Neuronal stem cell (in vitro differentiated cells): Measurements from ENCODE around the gene NTMT2.

Source experiments
- DNase-seq: peaks from one replicate; pipeline ENCODE4 v3.0.0-alpha.2; 2013; ENCODE audit warnings: low spot score
- H2AFZ ChIP-seq: one replicate; pipeline ENCODE4 v1.6.1; 2013; ENCODE audit warnings: mild to moderate bottlenecking, low read length, inconsistent platforms
- H2AK5ac ChIP-seq: 2 replicates; pipeline ENCODE4 v1.6.1; 2013; ENCODE audit warnings: low read depth, mild to moderate bottlenecking, inconsistent platforms, low read length, moderate library complexity, mixed read lengths
- H2BK120ac ChIP-seq: 2 replicates; pipeline ENCODE4 v1.6.1; 2013; ENCODE audit warnings: low read depth, mild to moderate bottlenecking, inconsistent platforms, low read length, moderate library complexity, mixed read lengths
- H2BK12ac ChIP-seq: one replicate; pipeline ENCODE4 v1.6.1; 2013; ENCODE audit warnings: low read length, inconsistent platforms
- H2BK15ac ChIP-seq: 2 replicates; pipeline ENCODE4 v1.6.1; 2013; ENCODE audit warnings: mild to moderate bottlenecking, low read length, inconsistent platforms, mixed read lengths
- H2BK5ac ChIP-seq: one replicate; pipeline ENCODE4 v1.6.1; 2013; ENCODE audit warnings: inconsistent platforms, mild to moderate bottlenecking, low read length, moderate library complexity
- H3K14ac ChIP-seq: one replicate; pipeline ENCODE4 v1.6.1; 2013; ENCODE audit warnings: low read length, inconsistent platforms
- H3K18ac ChIP-seq: 2 replicates; pipeline ENCODE4 v1.6.1; 2013; ENCODE audit warnings: low read length, inconsistent platforms
- H3K23ac ChIP-seq: 2 replicates; pipeline ENCODE4 v1.6.1; 2013; ENCODE audit warnings: low read depth, mild to moderate bottlenecking, mixed read lengths, low read length, inconsistent platforms; ENCODE audit not compliant: poor library complexity
- H3K27ac ChIP-seq: replicated peaks from 3 replicates; pipeline ENCODE4 v1.5.1; 2013; ENCODE audit warnings: low read length, inconsistent platforms
- H3K27me3 ChIP-seq, 3 experiments: 2 replicates each; pipeline ENCODE4 v1.6.1; 2013; ENCODE audit warnings: low read length in 3 of 3, mild to moderate bottlenecking in 2 of 3, inconsistent platforms in 1 of 3, low read depth in 1 of 3, mixed read lengths in 1 of 3, moderate library complexity in 1 of 3; ENCODE audit not compliant: control insufficient read depth in 3 of 3, insufficient read depth in 3 of 3
- H3K36me3 ChIP-seq, 2 donors: replicated peaks in 1 of 2; 2 replicates each; pipeline ENCODE4 v1.6.1; 2013; ENCODE audit warnings: low read length in 2 of 2; ENCODE audit not compliant: control insufficient read depth in 2 of 2, insufficient read depth in 2 of 2
- H3K4ac ChIP-seq: 2 replicates; pipeline ENCODE4 v1.6.1; 2013; ENCODE audit warnings: inconsistent platforms, mild to moderate bottlenecking, low read length, moderate library complexity
- H3K4me1 ChIP-seq, 2 donors: 1 replicate in 1 of 2; 2 replicates in 1 of 2; pipeline ENCODE4 v1.6.1; 2013; ENCODE audit warnings: low read length in 2 of 2, low read depth in 1 of 2; ENCODE audit not compliant: control insufficient read depth in 2 of 2, insufficient read depth in 1 of 2
- H3K4me2 ChIP-seq: one replicate; pipeline ENCODE4 v1.6.1; 2013; ENCODE audit warnings: mild to moderate bottlenecking, low read length, inconsistent platforms; ENCODE audit not compliant: insufficient read depth, poor library complexity, severe bottlenecking
- H3K4me3 ChIP-seq, 2 donors: 2 replicates each; pipeline ENCODE4 v1.5.1; 2013; ENCODE audit warnings: low read length in 2 of 2, mild to moderate bottlenecking in 2 of 2, inconsistent platforms in 1 of 2, moderate library complexity in 1 of 2
- H3K79me1 ChIP-seq: one replicate; pipeline ENCODE4 v1.6.1; 2013; ENCODE audit warnings: low read depth, mild to moderate bottlenecking, inconsistent platforms, low read length, moderate library complexity
- H3K9ac ChIP-seq: one replicate; pipeline ENCODE4 v1.6.1; 2013; ENCODE audit warnings: mild to moderate bottlenecking, low read depth, low read length, inconsistent platforms; ENCODE audit not compliant: poor library complexity
- H3K9me3 ChIP-seq, 2 donors: replicated peaks in 1 of 2; 2 replicates each; pipeline versions ENCODE3 to v1.6.1; 2013; ENCODE audit warnings: low read length in 2 of 2, mild to moderate bottlenecking in 2 of 2, inconsistent platforms in 1 of 2, low read depth in 1 of 2, mixed read lengths in 1 of 2, moderate library complexity in 1 of 2; ENCODE audit not compliant: control insufficient read depth in 2 of 2, insufficient read depth in 1 of 2
- H4K8ac ChIP-seq: one replicate; pipeline ENCODE4 v1.6.1; 2013; ENCODE audit warnings: low read depth, mild to moderate bottlenecking, inconsistent platforms, low read length, moderate library complexity
- H4K91ac ChIP-seq: one replicate; pipeline ENCODE4 v1.6.1; 2013; ENCODE audit warnings: low read length, low read depth, mild to moderate bottlenecking, inconsistent platforms; ENCODE audit not compliant: poor library complexity
- WGBS, 2 donors: extraction: QIAGEN DNeasy Blood & Tissue Kit; methylation state at CpG; one replicate each; pipeline ENCODE4 v1.1.7; 2013; ENCODE audit warnings: missing lambda C conversion rate in 2 of 2, mixed read lengths in 1 of 2; ENCODE audit not compliant: insufficient read length in 2 of 2, insufficient replicate concordance in 1 of 2; ENCODE audit errors: extremely low coverage in 2 of 2; 5-methylcytosine and 5-hydroxymethylcytosine counted together

NTMT2 gene

DNA sequence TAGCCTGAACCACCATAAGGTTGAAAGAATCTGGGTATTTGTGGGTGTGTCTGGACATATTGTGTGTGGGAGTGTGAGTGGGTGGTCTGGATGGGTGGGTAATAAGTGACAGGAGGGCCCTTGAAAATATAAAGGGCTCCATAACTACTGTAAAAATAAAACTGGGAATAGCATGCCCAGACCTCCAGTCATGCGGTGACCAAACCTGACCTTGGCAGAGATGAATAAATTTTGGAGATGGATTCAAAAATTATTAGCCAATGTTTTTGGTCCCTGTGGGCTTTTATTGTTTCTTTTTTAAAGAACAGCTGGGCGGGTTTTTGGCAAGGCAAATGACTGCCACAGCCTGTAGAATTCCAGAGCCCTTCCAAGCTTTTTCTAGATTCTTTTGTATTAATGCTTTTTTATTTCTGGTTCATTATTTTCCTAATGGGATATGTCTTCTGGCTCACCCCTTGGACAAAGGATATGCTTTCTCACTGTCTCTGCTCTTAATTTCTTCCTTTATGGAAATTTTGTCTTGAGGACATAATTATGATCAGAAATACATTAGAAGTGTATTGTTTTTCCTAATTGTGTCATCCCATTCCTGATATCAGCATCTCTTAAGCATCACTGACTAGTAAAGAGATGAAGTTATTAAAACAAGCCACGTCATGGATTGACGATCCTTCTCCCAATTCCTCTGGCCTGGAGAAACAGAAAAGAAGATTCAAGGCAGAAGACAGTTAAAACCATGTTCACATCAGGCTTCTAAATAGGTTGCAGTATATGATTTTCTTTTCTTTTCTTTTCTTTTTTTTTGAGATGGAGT is 69.5 kb downstream of the NTMT2 start:
- DNase-seq: no peak
- no CpG with 5 or more reads among the region's 4 CpGs for WGBS, 2 donors
- H3K27ac ChIP-seq: no peak overlapping the region
- no peak overlapping the region for H3K9ac ChIP-seq
- H3K79me1 ChIP-seq: no peaks in the 10 kb centered on the region
- no peaks in the 10 kb centered on the region for H3K36me3 ChIP-seq
- H3K9me3 ChIP-seq: no peaks in the 10 kb centered on the region
- no peak overlapping the region for H2BK15ac ChIP-seq
- no peak overlapping the region for H2AK5ac ChIP-seq
- no peaks in the 10 kb centered on the region for H3K4me1 ChIP-seq
- H3K23ac ChIP-seq: no peak overlapping the region
- no peak overlapping the region for H3K18ac ChIP-seq
- H3K4me3 ChIP-seq: no peak overlapping the region
- H2BK5ac ChIP-seq: no peak overlapping the region
- H3K14ac ChIP-seq: no peak overlapping the region
- no peak overlapping the region for H2BK120ac ChIP-seq
- H3K4ac ChIP-seq: no peak overlapping the region
- no peak overlapping the region for H4K8ac ChIP-seq
- H3K27me3 ChIP-seq: no peaks in the 10 kb centered on the region
- no peak overlapping the region for H4K91ac ChIP-seq
- H3K4me2 ChIP-seq: no peak overlapping the region
- no peak overlapping the region for H2AFZ ChIP-seq
- H2BK12ac ChIP-seq: no peak overlapping the region

DNA sequence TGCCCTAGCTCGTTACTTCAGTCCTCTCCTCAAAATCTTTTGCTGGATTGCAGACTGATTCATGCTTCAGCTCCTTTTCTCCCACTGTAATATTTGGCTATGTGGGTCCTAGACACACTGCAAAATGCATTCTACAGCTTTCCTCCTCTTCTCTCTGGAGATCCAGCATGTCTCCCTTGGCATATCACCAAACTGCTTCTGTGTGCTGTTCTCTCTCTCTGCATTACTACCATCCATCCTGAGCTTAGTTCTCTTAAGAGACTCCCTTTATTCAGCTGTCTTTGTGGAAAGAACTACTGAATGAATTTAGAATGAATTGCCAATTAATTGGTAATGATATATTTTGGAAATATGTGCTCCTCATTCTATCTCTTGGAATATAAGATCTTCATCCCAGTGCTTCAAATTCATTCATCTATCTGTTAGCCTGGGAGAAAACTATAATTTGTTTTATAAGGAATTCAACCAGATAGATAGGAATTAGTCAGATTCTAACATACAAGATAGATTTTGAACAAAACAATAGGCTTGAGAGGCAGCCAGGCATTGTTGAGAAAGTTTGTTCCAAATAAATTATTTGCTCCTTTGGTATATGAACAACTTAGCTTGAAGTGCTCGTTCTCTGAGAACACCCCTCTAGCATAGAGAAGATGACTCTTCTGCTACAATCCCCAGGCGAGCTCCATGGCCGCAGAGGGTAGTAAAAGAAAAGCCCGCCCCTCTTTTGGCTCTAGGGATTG is 71.9 kb downstream of the NTMT2 start:
- no peaks in the 10 kb centered on the region for H3K27me3 ChIP-seq
- no peaks in the 10 kb centered on the region for H3K4me1 ChIP-seq
- no peak overlapping the region for H3K9ac ChIP-seq
- no peak overlapping the region for H2BK15ac ChIP-seq
- no peak overlapping the region for H2AK5ac ChIP-seq
- no peak overlapping the region for H2BK12ac ChIP-seq
- H4K91ac ChIP-seq: no peak overlapping the region
- DNase-seq: no peak
- H2BK120ac ChIP-seq: no peak overlapping the region
- H2AFZ ChIP-seq: no peak overlapping the region
- no peaks in the 10 kb centered on the region for H3K9me3 ChIP-seq
- H3K4me2 ChIP-seq: no peak overlapping the region
- no peak overlapping the region for H2BK5ac ChIP-seq
- H4K8ac ChIP-seq: no peak overlapping the region
- H3K36me3 ChIP-seq: no peaks in the 10 kb centered on the region
- no peak overlapping the region for H3K4me3 ChIP-seq
- no peak overlapping the region for H3K23ac ChIP-seq
- no peak overlapping the region for H3K18ac ChIP-seq
- no peaks in the 10 kb centered on the region for H3K79me1 ChIP-seq
- H3K14ac ChIP-seq: no peak overlapping the region
- WGBS, 2 donors: no CpG with 5 or more reads among the region's 5 CpGs
- H3K27ac ChIP-seq: no peak overlapping the region
- no peak overlapping the region for H3K4ac ChIP-seq

DNA sequence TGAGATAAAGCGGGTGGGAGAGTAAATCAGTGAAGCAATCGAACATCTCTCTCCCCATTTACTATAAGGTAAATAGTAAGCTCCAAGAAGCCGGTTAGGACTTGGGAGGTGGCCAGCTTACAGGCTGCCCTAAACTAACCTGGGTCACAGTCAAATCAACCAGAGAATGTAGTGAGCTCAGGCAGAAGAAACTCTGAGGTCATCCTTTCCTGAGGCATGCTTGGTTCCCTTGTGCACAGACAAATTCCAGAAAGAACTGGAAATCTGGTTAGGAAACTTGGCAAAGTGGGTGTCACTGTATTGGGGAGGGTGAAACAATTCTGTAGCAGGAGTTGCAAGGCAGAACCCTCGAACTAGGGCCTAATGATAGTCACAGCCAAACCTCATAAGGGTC is 72.5 kb downstream of the NTMT2 start:
- no peak overlapping the region for H3K23ac ChIP-seq
- no peaks in the 10 kb centered on the region for H3K9me3 ChIP-seq
- no peak for DNase-seq
- no peaks in the 10 kb centered on the region for H3K36me3 ChIP-seq
- no peak overlapping the region for H3K27ac ChIP-seq
- no peak overlapping the region for H4K8ac ChIP-seq
- H3K4me1 ChIP-seq: no peaks in the 10 kb centered on the region
- H3K4ac ChIP-seq: no peak overlapping the region
- no peak overlapping the region for H2BK120ac ChIP-seq
- no CpG with 5 or more reads among the region's 4 CpGs for WGBS, 2 donors
- no peak overlapping the region for H2AK5ac ChIP-seq
- no peaks in the 10 kb centered on the region for H3K79me1 ChIP-seq
- no peak overlapping the region for H3K14ac ChIP-seq
- no peak overlapping the region for H3K4me3 ChIP-seq
- H3K9ac ChIP-seq: no peak overlapping the region
- no peak overlapping the region for H3K18ac ChIP-seq
- no peak overlapping the region for H2BK15ac ChIP-seq
- H4K91ac ChIP-seq: no peak overlapping the region
- no peak overlapping the region for H2BK5ac ChIP-seq
- no peak overlapping the region for H2AFZ ChIP-seq
- no peak overlapping the region for H2BK12ac ChIP-seq
- H3K4me2 ChIP-seq: no peak overlapping the region
- no peaks in the 10 kb centered on the region for H3K27me3 ChIP-seq
